IMR-90 (cell line): ENCODE results near the gene PDZRN3. TPM values are rescaled to one million over a fixed set of nuclear protein-coding genes. Genes with fewer than 3 reads are reported as not detected.
A peak's percentile ranks its signal among the peaks of the same experiment; 100 is the strongest.

Source experiments
- ATAC-seq: fragments of 200-7000 bp; cut with Tn5 transposase; 2 replicates; pipeline ENCODE4 v1.9.1; 2020; ENCODE audit warnings: low read depth, mild to moderate bottlenecking, moderate library complexity
- BruUV-seq: library from RNA; stranded (reverse); fragments of 400-500 nt; replicated peaks from 2 replicates; lab custom pipeline; 2021; lab: Mats Ljungman, UMichigan
- CTCF ChIA-PET: fragments of 300-600 bp; formaldehyde crosslinking; extraction: SDS; loops from one replicate; lab custom pipeline; 2021; ENCODE audit warnings: antibody characterized with exemption; lab: Yijun Ruan, JAX
- POLR2A ChIA-PET: fragments of 300-600 bp; sonication (Branson Sonifier 250); formaldehyde crosslinking; loops from one replicate; lab custom pipeline; 2022; ENCODE audit warnings: antibody characterized with exemption; ENCODE audit not compliant: unreplicated experiment; lab: Charles Lee
- DNase-seq: peaks from one replicate; pipeline ENCODE4 v3.0.0; 2013
- H2AFZ ChIP-seq: replicated peaks from 2 replicates; pipeline ENCODE3; 2013; ENCODE audit warnings: low read length, mild to moderate bottlenecking; ENCODE audit not compliant: poor library complexity
- H2AK5ac ChIP-seq: 2 replicates; pipeline ENCODE4 v1.6.1; 2013; ENCODE audit warnings: low read depth, low read length, inconsistent platforms
- H2AK9ac ChIP-seq: replicated peaks from 2 replicates; pipeline ENCODE3; 2013; ENCODE audit warnings: mild to moderate bottlenecking, low read depth, low read length, moderate library complexity; ENCODE audit not compliant: poor library complexity
- H2BK120ac ChIP-seq: 2 replicates; pipeline ENCODE4 v1.6.1; 2013; ENCODE audit warnings: low read depth, low read length, inconsistent platforms
- H2BK15ac ChIP-seq: 3 replicates; pipeline ENCODE4 v1.6.1; 2013; ENCODE audit warnings: low read depth, low read length, inconsistent platforms
- H2BK20ac ChIP-seq: 2 replicates; pipeline ENCODE4 v1.6.1; 2013; ENCODE audit warnings: low read depth, mild to moderate bottlenecking, inconsistent platforms, low read length, moderate library complexity
- H2BK5ac ChIP-seq: 2 replicates; pipeline ENCODE4 v1.6.1; 2013; ENCODE audit warnings: mild to moderate bottlenecking, low read depth, low read length, inconsistent platforms; ENCODE audit not compliant: poor library complexity, severe bottlenecking
- H3K14ac ChIP-seq: replicated peaks from 2 replicates; pipeline ENCODE4 v1.6.1; 2013; ENCODE audit warnings: low read depth, low read length, inconsistent platforms
- H3K18ac ChIP-seq: 2 replicates; pipeline ENCODE4 v1.6.1; 2013; ENCODE audit warnings: low read depth, low read length, control low read depth
- H3K23ac ChIP-seq: 2 replicates; pipeline ENCODE4 v1.6.1; 2013; ENCODE audit warnings: low read depth, low read length, inconsistent platforms
- H3K27ac ChIP-seq: 2 replicates; pipeline ENCODE4 v1.5.1; 2013; ENCODE audit warnings: mild to moderate bottlenecking, control low read depth, low read length; ENCODE audit not compliant: insufficient read depth
- H3K27me3 ChIP-seq: 2 replicates; pipeline ENCODE4 v1.6.1; 2013; ENCODE audit warnings: low read length; ENCODE audit not compliant: control insufficient read depth, insufficient read depth
- H3K36me3 ChIP-seq: 2 replicates; pipeline ENCODE4 v1.6.1; 2013; ENCODE audit warnings: low read length, mixed read lengths; ENCODE audit not compliant: control insufficient read depth, insufficient read depth
- H3K4ac ChIP-seq: 2 replicates; pipeline ENCODE4 v1.6.1; 2013; ENCODE audit warnings: low read depth, low read length, inconsistent platforms
- H3K4me1 ChIP-seq: 2 replicates; pipeline ENCODE4 v1.6.1; 2013; ENCODE audit warnings: low read length, mixed read lengths; ENCODE audit not compliant: control insufficient read depth, insufficient read depth
- H3K4me2 ChIP-seq: 2 replicates; pipeline ENCODE4 v1.6.1; 2013; ENCODE audit warnings: low read depth, mild to moderate bottlenecking, control low read depth, low read length, moderate library complexity
- H3K4me3 ChIP-seq: 2 replicates; pipeline ENCODE4 v1.5.1; 2013; ENCODE audit warnings: low read depth, mild to moderate bottlenecking, control low read depth, low read length, moderate library complexity; ENCODE audit not compliant: insufficient read depth
- H3K56ac ChIP-seq: 2 replicates; pipeline ENCODE4 v1.6.1; 2013; ENCODE audit warnings: low read length, inconsistent platforms; ENCODE audit not compliant: insufficient read depth; ENCODE audit errors: extremely low read depth
- H3K79me1 ChIP-seq, 2 experiments: 2 replicates each; pipeline ENCODE4 v1.6.1; 2013; ENCODE audit warnings: low read length in 2 of 2, inconsistent platforms in 1 of 2, low read depth in 1 of 2
- H3K9ac ChIP-seq: 2 replicates; pipeline ENCODE4 v1.6.1; 2013; ENCODE audit warnings: low read depth, low read length, control low read depth
- H3K9me1 ChIP-seq: 2 replicates; pipeline ENCODE4 v1.6.1; 2013; ENCODE audit warnings: low read length, inconsistent platforms; ENCODE audit not compliant: insufficient read depth
- H3K9me3 ChIP-seq: 2 replicates; pipeline ENCODE4 v1.6.1; 2013; ENCODE audit warnings: low read length; ENCODE audit not compliant: control insufficient read depth, insufficient read depth
- H4K20me1 ChIP-seq: 2 replicates; pipeline ENCODE4 v1.6.1; 2013; ENCODE audit warnings: low read length, inconsistent platforms; ENCODE audit not compliant: insufficient read depth
- H4K5ac ChIP-seq: 2 replicates; pipeline ENCODE4 v1.6.1; 2013; ENCODE audit warnings: mild to moderate bottlenecking, low read depth, low read length, control low read depth
- H4K8ac ChIP-seq, 2 experiments: 2 replicates each; pipeline ENCODE4 v1.6.1; 2013; ENCODE audit warnings: low read depth in 2 of 2, low read length in 2 of 2, control low read depth in 1 of 2, inconsistent platforms in 1 of 2
- H4K91ac ChIP-seq: 2 replicates; pipeline ENCODE4 v1.6.1; 2013; ENCODE audit warnings: low read depth, low read length, inconsistent platforms; ENCODE audit not compliant: insufficient read depth
- MXI1 ChIP-seq: IDR thresholded peaks from 2 replicates; pipeline ENCODE4 v1.6.1; 2012; ENCODE audit warnings: low read depth, mild to moderate bottlenecking, low read length, moderate library complexity, borderline replicate concordance
- WGBS, 2 experiments: methylation state at CpG; one replicate each; pipeline versions ENCODE4 v1.1.5 to v1.1.7; 2013; ENCODE audit warnings: missing lambda C conversion rate in 2 of 2; ENCODE audit not compliant: insufficient read length in 1 of 2; ENCODE audit errors: extremely low coverage in 2 of 2; 5-methylcytosine and 5-hydroxymethylcytosine counted together
- dilution Hi-C: fragments of 300-500 bp; cut with HindIII; formaldehyde crosslinking; loops from one replicate; pipeline ENCODE4 v1.14.3; 2018; ENCODE audit warnings: low sequenced_read_pairs; ENCODE audit not compliant: unreplicated experiment
- in situ Hi-C: fragments of 300-500 bp; cut with MboI; formaldehyde crosslinking; loops from 3 replicates; pipeline ENCODE4 v1.14.3; 2019; ENCODE audit warnings: low sequenced_read_pairs, inconsistent platforms, mixed read lengths
- intact Hi-C: fragments of 100-400 bp; cut with micrococcal nuclease; formaldehyde crosslinking; loops from 2 replicates; pipeline ENCODE4 v1.10.0; 2022
- polyA plus RNA-seq, 3 experiments: library from polyadenylated mRNA; depleted of rRNA; stranded (reverse); fragments of >200 nt; gene quantifications; 2 replicates each; pipeline ENCODE4 v1.2.3, GENCODE V29; 2012; ENCODE audit warnings: low replicate concordance in 1 of 3
- total RNA-seq: library from RNA; depleted of rRNA; stranded (reverse); fragments of >200 nt; gene quantifications from 2 replicates; pipeline ENCODE4 v1.2.3, GENCODE V29; 2012

The PDZRN3 gene
- total and polyA plus RNA-seq, 2 of the 4 experiments (the other 2 are of a cell fraction), result 9.4 to 17.0 TPM

- Histone ChIP-seq H3K56ac (no peak overlapping the region), H4K91ac (no peak overlapping the region), H2BK120ac (no peak overlapping the region), H4K8ac (no peak overlapping the region), H2AK5ac (no peak overlapping the region), H3K27me3 (no peaks in the 10 kb centered on the region), H3K79me1 (peaks cover 0 to 14% of the 10 kb centered on the region in 2 experiments; a peak in 3 of 4 replicates), H4K5ac (no peak overlapping the region), H2BK15ac (no peak overlapping the region), H4K20me1 (peaks cover 8% of the 10 kb centered on the region; the same call in 1 of the 2 replicates), H3K14ac (no peak overlapping the region), H3K9me1 (peaks cover 13% of the 10 kb centered on the region), H3K4me2 (no peak overlapping the region; the same call in 1 of the 2 replicates), H3K4me1 (peaks cover 12% of the 10 kb centered on the region), H2AK9ac (no peak overlapping the region), H3K9me3 (no peaks in the 10 kb centered on the region), H3K23ac (no peak overlapping the region), H3K36me3 (peaks cover 16% of the 10 kb centered on the region), H2AFZ (no peak overlapping the region), H2BK20ac (no peak overlapping the region), H3K4me3 (no peak overlapping the region), H2BK5ac (no peak overlapping the region), H3K27ac (no peak overlapping the region), H3K18ac (no peak overlapping the region; the same call in 1 of the 2 replicates), H3K4ac (no peak overlapping the region), H3K9ac (no peak overlapping the region)
- peak; percentile 42 for DNase-seq
- POLR2A ChIA-PET, result no interaction called here
- intact Hi-C loops, result loop anchor here (5.0 kb wide), 1 partner anchor 88 kb away; no protein-coding TSS in a partner anchor
- dilution Hi-C loops, result loop anchor here (25.0 kb wide), 1 partner anchor 88 kb away; no protein-coding TSS in a partner anchor
- no TSS peak for BruUV-seq
- CTCF ChIA-PET, result interaction anchor here (0.6 kb wide), 1 partner anchor 247 kb away, joined by 3 read pairs; no protein-coding TSS in a partner anchor
- TF ChIP-seq MXI1, result no peak
- in situ Hi-C loops, result loop anchor here (25.0 kb wide), 1 partner anchor 88 kb away; no protein-coding TSS in a partner anchor
- no CpG with 5 or more reads among the region's 5 CpGs for WGBS, 2 experiments
- no peak for ATAC-seq
These were observed 24.3 kb downstream of the PDZRN3 start for GRCh38 chr3:73600293-73600938.
